Panc1 (cell line): ENCODE results near the gene WSCD2.

Source experiments
- CTCF ChIP-seq: fragments of 450-650 bp; IDR thresholded peaks from 2 replicates; pipeline ENCODE4 v1.5.1; 2017; ENCODE audit warnings: mild to moderate bottlenecking
- POLR2AphosphoS5 ChIP-seq: IDR thresholded peaks from 2 replicates; pipeline ENCODE4 v1.6.1; 2012; ENCODE audit warnings: mild to moderate bottlenecking, low read depth, low read length, moderate library complexity
- REST ChIP-seq, 2 experiments: IDR thresholded peaks; 2 replicates each; pipeline ENCODE4 v1.6.1; 2011 to 2012; ENCODE audit warnings: low read depth in 2 of 2, control low read depth in 1 of 2, low read length in 1 of 2, mild to moderate bottlenecking in 1 of 2, moderate library complexity in 1 of 2; ENCODE audit not compliant: insufficient read depth in 1 of 2
- SIN3A ChIP-seq: IDR thresholded peaks from 2 replicates; pipeline ENCODE4 v1.6.1; 2012; ENCODE audit warnings: low read depth, mild to moderate bottlenecking, low read length, moderate library complexity, borderline replicate concordance; ENCODE audit not compliant: insufficient read depth
- TCF7L2 ChIP-seq: IDR thresholded peaks from 2 replicates; pipeline ENCODE4 v1.6.1; 2011; ENCODE audit warnings: mild to moderate bottlenecking, low read depth, low read length, inconsistent platforms

- TF ChIP-seq REST (IDR thresholded peaks at IDR 0.05; ENCODE audit: insufficient read depth in 1 of 2, low read depth in 2 of 2, low read length in 1 of 2): no peak
- TF ChIP-seq CTCF: no peak
- TF ChIP-seq TCF7L2: no peak
- no peak for TF ChIP-seq POLR2AphosphoS5
- no peak for TF ChIP-seq SIN3A
Measured at GRCh38 chr12:108257004-108257403, 127.9 kb downstream of the WSCD2 start.
